Limb (tissue), 2 donors: ENCODE results near the gene MAN2B1.
"Not testable (repeated sequence)": the region's sequence is repeated elsewhere in the genome, so short reads cannot be mapped to it uniquely, and the experiment has no call there.

Source experiments
- DNase-seq, 2 donors: peaks; one replicate each; pipeline ENCODE4 v3.0.0-alpha.2; 2016; ENCODE audit errors: extremely low spot score in 2 of 2

The MAN2B1 gene

DNA sequence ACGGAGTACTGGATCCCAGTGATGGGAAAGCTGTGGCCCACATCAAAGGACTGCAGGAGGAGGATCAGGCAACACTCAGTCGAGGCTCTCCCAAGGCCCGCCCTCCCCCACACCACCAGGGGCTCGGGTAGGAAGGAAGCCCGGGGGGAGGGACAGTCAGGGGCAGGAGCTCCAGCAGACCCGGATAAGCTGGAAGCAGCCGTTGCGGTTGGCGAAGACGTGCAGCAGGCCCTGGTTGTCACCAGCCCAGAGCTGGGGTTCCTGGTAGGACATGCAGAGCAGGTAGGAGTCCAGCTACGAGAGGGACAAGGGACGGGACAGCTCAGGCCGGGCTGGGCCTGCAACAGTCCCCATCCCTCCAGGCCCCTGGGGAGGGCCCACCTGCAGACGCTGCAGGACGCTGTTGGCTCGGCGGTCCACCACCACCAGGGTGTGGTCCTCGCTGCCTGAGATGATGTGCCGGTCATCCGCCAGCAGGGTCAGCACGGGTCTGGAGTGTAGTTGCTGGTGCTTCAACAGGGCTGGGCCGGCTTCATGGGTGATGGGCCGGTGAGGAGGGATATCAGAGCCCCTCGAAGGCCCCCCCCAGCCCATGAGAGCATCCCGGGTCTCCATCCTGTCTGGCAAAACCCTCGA lies 23.2 kb upstream of the MAN2B1 start:
- DNase-seq: peak in 1 of 2 donors; percentile 28

DNA sequence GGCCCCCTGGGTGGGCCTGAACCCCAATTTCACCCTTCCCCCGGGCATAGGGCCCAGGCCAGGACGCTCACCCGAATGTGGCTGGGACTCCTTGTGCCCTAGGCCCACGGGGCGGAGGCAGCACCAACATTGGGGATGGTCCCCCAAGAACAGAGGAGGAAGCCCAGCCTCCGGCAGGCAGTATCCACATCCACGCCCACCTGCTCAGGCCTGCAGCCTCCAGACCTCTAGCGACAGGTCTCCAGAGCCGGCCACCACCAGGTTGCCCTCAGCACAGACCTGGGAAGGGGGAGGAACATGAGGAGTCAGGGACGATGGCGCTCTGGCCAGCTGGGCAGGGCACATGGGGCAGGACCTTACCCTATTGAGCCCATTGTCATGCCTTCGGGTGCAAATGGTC lies 22.5 kb upstream of the MAN2B1 start:
- DNase-seq: no peak

DNA sequence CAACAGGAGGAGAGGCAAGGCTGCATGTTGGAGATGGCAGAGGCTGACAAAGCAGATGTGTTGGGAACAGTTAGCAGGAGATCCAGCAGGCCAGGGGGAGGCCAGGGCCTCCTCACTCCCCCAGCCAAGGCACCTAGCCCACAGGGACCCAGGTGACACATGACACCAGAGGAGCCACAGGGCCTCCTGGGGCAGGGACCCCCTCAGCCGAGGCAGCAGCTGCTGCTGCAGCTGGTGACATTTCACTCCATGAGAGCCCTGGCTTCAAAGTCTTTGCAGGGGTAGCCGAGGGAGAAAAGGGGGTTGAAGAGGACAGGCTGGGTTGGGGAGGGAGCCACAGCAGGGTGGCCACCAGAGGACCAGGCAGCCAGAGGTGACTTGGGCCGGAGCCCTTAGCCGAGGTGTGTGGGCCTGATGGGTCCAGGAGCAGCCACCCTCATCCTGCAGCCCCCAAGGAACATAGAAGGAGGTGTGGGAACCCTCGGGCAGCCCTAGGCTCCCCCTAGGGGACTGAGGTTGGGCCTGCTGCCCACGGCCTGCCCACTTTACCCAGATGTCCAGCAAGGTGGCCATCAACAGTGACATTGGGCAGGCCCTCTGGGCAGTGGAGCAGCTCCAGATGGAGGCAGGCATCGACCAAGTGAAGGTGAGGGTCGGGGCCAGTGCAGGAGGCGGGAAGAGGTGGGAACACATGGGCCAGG lies 21.1 kb upstream of the MAN2B1 start, which contains the start of gene GNG14:
Gene GNG14, plus strand, starts transcription at position 503 of the 701 bp plus-strand sequence. Its CDS starts 51 bp downstream, at position 554.
- peak in 1 of 2 donors; percentile 32 for DNase-seq

DNA sequence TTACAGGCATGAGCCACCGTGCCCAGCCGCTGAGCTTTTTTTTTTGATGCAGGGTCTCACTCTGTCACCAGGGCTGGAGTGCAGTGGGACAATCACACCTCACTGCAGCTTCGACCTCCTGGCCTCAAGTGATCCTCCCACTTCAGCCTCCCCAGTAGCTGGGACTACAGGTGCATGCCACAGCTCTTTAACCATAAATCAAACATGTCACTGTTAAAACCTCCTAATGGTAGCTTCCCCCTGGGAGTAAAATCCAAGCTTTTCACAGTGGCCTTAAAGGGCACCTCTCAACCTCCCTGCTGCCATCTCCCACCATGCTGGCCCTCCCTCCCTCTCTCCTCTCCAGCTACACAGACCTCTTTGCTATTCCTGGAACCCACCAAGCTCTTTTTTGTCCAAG lies 19.3 kb upstream of the MAN2B1 start:
- DNase-seq: no peak

DNA sequence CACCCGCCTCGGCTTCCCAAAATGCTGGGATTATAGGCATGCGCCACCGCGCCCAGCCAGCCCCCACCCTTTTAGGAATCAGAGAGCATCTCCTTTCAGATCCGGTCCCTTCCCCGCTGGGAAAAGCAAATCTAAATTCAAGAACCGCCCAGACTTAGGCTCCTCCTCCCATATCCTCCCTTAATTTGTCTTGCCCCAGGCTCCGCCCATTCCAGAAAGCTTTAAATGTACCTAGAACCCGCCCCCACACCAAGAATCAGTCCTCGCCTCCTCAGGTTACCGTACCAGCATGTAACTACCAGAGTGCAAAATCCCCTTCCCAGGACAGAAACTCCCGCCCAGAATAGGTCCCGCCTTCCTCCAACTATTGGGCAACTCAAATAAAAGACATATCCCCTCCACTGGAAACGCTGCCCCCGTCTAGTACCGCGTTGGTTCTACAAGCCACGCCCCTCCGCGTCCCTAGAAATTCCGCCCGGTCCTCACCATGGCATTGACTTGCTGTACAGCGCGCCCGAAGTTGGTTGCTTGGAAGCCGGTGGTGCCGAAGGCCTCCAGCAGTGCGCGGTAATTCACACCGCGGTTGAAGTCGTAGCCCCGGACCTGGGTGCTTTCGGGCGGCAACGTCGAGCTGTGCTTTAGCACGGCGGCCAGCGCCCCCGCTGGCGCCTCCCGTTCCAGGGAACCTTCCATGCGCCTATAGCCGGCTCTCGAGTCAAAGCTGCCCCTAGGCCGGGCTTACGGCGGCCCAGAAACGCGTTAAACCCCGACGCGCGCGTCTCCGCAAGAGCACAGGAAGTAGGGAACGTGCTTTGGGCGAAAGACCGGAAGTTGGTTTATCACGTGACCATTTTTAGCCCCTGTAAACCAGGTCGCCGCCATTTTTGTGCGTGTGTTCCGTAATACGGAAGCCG lies 14.8 kb upstream of the MAN2B1 start, which contains the start of gene DHPS:
Gene DHPS, minus strand, starts transcription at position 807 of the 914 bp plus-strand sequence. Its CDS starts 114 bp downstream, at position 693.
- peak; percentile 88 to 96 for DNase-seq

DNA sequence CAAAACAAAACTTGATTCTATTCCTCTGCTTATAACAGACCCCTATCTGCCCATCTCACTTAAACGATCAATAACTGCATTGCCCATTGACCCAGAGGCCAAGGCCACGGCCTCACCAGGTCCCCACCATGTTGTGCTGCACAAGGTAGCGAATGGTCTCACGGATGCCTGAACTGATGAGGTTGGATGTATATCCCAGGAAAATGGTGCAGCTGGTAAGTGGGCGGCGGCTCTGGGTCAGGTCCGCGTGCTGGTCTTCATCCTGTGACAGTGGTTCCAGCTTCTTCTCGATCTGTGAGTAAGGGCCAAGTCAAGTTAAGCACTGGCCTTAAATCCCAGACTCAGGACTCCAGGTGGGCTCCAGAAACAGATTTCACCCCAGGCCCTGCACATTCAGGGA lies 13.5 kb upstream of the MAN2B1 start:
- no peak for DNase-seq

DNA sequence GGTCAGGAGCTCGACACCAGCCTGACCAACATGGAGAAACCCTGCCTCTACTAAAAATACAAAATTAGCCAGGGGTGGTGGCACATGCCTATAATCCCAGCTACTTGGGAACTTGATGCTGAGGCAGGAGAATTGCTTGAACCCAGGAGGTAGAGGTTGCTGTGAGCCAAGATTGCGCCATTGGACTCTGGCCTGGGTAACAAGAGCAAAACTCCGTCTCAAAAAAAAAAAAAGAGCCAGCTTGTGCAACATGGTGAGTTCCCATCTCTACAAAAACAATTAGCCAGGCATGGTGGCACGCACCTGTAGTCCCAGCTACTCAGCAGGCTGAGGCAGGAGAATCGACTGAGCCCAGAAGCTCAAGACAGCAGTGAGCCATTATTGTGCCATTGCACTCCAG lies 11.5 kb upstream of the MAN2B1 start:
- not testable (repeated sequence) for DNase-seq

DNA sequence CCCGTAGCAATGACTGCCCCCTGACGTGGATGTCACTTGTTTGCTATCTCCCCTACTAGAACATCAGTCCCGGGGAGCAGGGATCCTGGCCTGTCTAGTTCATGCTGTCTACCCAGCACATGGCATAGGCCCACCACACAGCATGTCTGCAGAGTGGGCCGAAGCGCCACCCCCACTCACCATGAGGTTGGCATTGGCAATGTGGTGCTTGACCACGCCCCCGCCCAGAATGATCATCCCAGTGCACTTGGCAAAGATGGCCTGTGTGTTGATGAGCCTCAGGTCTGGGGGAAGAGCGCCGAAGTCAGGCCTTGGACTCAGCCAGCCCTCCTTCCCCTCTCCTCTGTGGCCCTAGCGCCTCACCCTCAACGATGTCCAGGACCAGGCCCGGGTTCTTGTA lies 10.4 kb upstream of the MAN2B1 start:
- DNase-seq: no peak

DNA sequence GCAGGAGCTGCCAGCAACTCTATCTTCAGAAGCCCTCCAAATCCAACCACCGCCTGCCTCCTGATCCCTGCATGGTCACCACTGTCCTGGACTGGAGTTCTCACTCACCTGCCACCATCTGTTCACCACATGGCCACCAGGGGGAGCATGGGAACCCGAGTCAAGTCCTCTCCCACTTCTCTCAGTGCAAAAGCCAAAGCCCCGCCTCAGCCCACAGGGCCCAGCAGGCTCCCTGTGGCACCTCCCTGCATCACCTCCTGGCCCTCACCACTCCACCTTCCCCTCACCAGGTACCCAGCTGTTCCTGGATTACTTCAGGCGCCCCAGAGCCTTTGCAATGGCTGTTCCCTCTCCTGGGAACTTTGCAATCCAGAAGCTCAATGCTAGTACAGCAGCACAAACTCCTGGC lies 9.8 kb upstream of the MAN2B1 start:
- DNase-seq: peak; percentile 42 to 89

DNA sequence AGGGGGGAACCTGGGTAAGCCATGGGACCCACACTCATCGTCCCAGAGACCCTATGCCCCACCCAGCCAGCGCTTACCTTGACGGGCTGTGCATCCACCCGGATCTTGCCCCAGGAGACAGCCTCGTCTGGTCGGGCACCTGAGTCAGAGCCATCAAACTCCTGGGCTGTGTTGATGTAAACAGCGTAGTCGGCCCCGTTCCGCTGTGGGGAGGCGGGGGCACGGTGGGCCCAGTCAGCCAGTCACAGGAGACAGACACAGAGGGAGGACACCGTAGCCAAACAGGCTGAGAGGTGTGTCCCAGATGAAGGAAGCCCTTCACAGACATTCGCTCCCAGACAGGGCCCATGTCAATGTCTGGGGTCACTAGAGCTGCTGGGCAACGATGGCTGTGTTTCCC lies 9.4 kb upstream of the MAN2B1 start:
- DNase-seq: peak in 1 of 2 donors; percentile 24

DNA sequence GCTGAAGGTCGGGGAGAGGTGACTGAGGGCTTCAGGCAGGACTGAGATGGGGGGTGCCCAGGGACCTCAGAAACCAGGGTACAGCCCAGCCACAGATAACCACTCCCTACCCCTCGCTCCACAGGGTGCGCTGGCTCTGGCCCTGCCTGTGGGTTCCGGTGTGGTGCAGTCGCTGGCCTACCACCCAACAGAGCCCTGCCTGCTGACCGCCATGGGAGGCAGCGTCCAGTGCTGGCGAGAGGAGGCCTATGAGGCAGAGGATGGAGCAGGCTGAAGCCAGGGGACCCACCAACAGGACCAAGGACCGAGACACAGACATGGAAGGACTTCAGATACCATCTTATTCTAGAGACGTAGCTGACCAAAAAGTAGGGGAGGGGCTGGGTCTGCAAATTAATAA lies 8.9 kb upstream of the MAN2B1 start:
- DNase-seq: no peak

DNA sequence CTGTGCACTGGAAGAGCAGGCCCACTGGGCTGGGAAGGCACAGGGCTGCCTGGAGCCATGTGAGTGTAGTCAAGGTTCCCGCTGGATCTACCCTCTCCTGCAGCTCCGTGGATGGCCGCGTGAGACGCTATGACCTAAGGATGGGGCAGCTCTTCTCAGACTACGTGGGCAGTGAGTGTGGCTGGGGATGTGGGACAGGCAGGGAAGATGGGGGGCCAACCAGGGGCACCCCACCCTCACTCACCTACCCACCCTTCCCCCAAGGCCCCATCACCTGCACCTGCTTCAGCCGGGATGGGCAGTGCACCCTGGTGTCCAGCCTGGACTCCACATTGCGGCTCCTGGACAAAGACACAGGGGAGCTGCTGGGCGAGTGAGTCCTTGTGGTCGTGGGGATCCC lies 6.2 kb upstream of the MAN2B1 start:
- peak in 1 of 2 donors; percentile 29 for DNase-seq

DNA sequence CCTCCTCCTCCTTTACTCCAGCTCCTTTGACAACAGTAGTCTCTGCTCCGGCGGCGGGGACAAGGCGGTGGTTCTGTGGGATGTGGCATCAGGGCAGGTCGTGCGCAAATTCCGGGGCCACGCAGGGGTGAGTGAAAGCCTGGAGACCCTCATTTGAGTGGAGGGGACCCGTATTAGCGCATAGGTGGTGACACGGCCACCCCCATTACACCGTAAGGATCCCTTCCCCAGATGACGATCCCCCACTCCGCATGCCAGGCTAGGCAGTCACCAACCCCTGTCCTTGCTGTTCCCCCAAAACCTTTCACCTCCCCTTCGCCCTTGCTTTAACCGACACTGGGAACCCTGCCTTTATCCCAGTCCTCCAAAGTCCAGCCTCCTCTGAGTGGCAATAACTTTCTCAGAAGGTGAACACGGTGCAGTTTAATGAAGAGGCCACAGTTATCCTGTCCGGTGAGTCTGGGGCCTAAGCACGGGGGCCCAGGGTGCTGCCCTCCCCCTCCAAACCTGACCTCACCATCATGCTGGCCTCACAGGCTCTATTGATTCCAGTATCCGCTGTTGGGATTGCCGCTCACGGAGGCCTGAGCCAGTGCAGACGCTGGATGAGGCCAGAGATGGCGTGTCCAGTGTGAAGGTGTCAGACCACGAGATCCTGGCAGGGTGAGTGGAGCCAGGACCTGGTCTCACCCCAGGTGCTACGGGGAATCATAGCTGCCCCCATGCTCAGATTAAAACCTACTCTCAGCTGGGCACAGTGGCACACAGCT lies 3.8 kb upstream of the MAN2B1 start:
- DNase-seq: peak in 1 of 2 donors; percentile 27

DNA sequence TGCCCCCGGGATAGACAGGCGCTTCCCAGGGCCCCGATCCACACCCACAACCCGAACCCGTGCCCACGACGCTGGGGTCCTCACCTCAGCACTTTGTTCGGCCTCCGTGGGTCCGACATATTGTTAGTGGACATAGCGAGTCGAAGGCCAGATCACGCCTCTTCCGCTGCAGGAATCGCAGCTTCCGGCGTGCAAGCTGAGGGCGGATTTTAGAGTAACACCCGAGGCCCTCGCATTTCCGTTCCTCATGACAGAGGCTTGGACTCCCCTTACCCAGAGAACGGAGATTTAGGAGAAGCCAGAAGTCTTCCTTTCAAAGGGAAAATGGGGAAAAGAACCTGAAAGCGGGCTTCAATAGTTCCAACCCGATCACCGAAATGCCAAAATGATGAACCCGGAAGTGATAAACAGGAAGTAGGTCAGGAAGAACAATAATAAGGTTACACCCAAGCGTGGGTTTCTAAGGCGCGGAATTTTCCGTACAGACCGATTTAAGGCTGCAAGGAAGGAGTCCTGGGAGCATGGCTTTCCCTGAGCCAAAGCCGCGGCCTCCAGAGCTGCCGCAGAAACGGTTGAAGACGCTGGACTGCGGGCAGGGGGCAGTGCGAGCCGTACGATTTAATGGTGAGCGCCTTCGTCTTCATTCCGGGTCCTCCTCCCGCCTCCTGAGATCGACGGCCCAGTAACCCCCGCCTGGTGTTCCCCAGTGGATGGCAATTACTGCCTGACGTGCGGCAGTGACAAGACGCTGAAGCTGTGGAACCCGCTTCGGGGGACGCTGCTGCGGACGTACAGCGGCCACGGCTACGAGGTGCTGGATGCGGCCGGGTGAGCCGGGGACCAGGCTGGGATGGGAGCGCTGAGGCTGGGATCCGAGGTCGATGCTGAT lies 3.0 kb upstream of the MAN2B1 start:
- peak; percentile 84 to 88 for DNase-seq

DNA sequence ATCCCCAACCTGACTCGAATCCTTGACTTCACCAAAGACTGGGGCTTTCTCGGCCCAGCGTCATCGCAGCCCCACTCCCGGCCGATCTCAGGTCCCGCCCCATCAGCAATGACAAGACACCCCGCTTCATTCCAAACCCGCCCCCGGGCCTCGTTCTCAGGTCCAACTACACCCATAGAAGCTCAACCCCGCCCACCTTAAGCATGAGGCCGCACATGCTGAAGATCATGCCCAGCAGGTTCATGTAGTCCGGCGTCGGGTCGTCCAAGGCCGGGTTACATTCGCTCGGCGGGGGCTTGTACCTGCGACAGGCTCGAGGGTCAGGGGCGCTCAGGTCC lies 2.4 kb upstream of the MAN2B1 start:
- no peak for DNase-seq

DNA sequence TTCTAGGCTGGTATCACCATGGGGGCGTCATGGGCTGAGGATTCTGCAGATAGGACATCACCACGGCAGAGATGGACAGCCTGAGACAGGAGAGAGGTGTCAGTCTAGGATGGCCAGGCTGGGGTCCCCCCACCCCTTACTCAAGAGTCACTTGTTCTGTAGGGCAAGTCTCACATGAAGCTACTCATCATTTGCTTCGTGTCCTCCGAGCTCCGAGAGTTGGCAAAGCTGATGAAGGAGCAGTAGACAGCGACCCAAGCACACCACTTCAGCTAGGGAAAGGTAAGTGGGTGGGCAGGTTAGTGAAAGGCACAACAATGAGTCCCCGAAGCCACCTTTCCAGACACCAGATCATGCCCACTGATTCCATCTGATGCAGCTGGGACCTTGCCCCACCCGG lies 1.8 kb upstream of the MAN2B1 start:
- peak in 1 of 2 donors; percentile 24 for DNase-seq

DNA sequence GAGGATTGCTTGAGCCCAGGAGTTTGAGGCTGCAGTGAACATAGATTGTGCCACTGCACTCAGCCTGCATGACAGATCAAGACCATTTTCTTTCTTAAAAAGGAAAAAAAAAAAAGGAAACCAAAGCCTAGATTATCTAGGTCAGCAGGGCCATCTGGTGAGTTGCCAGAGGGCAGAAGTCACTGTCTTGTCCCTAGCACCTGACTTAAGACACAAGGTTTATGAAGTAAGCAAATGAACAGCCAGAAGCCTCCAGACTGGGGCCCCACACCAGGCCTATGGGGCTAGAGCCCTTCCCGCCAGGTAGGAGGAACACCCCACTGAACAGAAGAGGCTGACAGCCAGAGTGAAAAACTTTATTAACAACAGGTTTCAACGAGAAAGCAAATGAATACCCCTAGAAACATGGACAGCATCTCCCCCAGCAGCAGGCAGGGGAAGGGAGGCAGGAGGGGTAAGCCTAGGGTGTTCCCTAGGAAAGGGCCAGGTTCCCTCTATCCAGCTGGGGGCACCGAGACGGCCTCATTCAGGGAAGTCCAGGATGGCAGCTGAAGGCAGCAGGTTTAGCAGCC lies 1.3 kb upstream of the MAN2B1 start:
- no peak for DNase-seq

DNA sequence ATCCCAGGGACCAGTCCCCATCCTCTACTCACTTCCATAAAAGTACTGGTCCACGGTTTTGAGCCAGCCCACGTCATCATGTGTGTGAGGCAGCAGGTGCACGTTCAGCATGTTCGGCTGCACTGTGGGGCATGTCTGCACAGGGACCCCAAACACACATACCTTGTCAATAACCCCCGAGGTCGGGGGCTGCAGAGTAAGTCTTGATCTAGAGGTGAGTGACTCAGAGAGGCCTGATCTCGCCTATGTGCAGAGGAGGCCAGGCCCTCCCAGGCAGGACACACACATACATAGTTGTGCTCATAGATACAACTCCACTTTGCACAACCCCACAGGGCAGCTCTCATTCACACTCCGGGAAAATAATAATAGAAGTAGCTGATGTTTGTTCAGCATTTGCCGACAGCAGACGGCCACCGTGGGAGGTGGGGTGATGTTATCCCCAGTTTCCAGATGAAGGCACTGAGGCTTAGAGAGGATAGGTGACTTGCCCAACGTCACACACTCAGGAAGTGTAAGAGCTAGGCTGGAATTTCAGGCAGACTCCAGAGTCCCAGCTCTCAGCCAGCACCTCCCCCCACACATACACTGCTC lies 774 bp downstream of the MAN2B1 start:
- peak in 1 of 2 donors; percentile 26 for DNase-seq

DNA sequence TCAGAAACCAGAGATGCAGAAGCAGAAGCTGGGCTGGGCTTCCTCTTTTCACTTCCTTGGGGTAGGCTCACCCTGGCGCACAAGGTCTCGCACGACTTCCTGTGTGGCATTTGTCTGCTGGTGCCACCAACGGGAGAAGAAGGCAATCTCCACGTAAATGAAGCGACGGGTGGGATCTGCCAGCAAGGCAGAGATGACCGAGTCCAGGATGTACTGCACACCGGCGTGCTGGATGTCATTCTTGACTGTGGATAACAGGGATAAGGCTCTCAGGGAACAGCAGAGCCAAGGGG lies 1.3 kb downstream of the MAN2B1 start:
- DNase-seq: peak in 1 of 2 donors; percentile 26
